Caco-2 (cell line): Measurements from ENCODE around the gene RTN4RL1. TPM values are rescaled to one million over a fixed set of nuclear protein-coding genes. Genes with fewer than 3 reads are reported as not detected.

Source experiments
- BruUV-seq: library from RNA; stranded (reverse); fragments of 400-500 nt; replicated peaks from 2 replicates; lab custom pipeline; 2021; lab: Mats Ljungman, UMichigan
- CTCF ChIA-PET: fragments of 300-600 bp; sonication (Branson Sonifier 250); formaldehyde crosslinking; loops from one replicate; lab custom pipeline; 2022; ENCODE audit warnings: antibody characterized with exemption; lab: Charles Lee
- POLR2A ChIA-PET: fragments of 300-600 bp; sonication (Branson Sonifier 250); formaldehyde crosslinking; loops from one replicate; lab custom pipeline; 2022; ENCODE audit warnings: antibody characterized with exemption; lab: Charles Lee
- DNase-seq, 2 experiments: peaks; one replicate each; pipeline versions ENCODE4 v3.0.0 to v3.0.0-alpha.2; 2020 to 2022
- H3K27me3 ChIP-seq: replicated peaks from 2 replicates; pipeline ENCODE4 v1.6.0; 2011; ENCODE audit warnings: low read length; ENCODE audit not compliant: control insufficient read depth, insufficient read depth
- H3K36me3 ChIP-seq: 2 replicates; pipeline ENCODE4 v1.5.1; 2011; ENCODE audit warnings: low read length; ENCODE audit not compliant: control insufficient read depth, insufficient read depth
- H3K4me1 ChIP-seq: fragments of 250-450 bp; sonication (Bioruptor Pico); 2 replicates; pipeline ENCODE4 v1.5.1; 2020; ENCODE audit warnings: mild to moderate bottlenecking
- H3K4me3 ChIP-seq: 2 replicates; pipeline ENCODE4 v1.5.1; 2011; ENCODE audit warnings: low read depth, mild to moderate bottlenecking, control low read depth, low read length
- H3K9me3 ChIP-seq: fragments of 250-450 bp; sonication (Bioruptor Pico); 2 replicates; pipeline ENCODE4 v1.5.1; 2020; ENCODE audit warnings: mild to moderate bottlenecking, moderate library complexity
- H3K27ac Mint-ChIP-seq: one replicate; pipeline ENCODE4 v1.8.0; 2022; ENCODE audit warnings: mixed read lengths; ENCODE audit not compliant: unreplicated experiment
- H3K27me3 Mint-ChIP-seq: one replicate; pipeline ENCODE4 v1.8.0; 2022; ENCODE audit warnings: mixed read lengths; ENCODE audit not compliant: insufficient read depth, unreplicated experiment
- H3K36me3 Mint-ChIP-seq: one replicate; pipeline ENCODE4 v1.8.0; 2022; ENCODE audit warnings: mild to moderate bottlenecking, mixed read lengths; ENCODE audit not compliant: insufficient read depth, unreplicated experiment
- H3K4me1 Mint-ChIP-seq: one replicate; pipeline ENCODE4 v1.8.0; 2022; ENCODE audit warnings: low read depth, mixed read lengths; ENCODE audit not compliant: unreplicated experiment
- H3K4me3 Mint-ChIP-seq: one replicate; pipeline ENCODE4 v1.8.0; 2022; ENCODE audit warnings: mild to moderate bottlenecking, moderate library complexity, mixed read lengths; ENCODE audit not compliant: unreplicated experiment
- H3K9me3 Mint-ChIP-seq: one replicate; pipeline ENCODE4 v1.8.0; 2022; ENCODE audit warnings: mixed read lengths; ENCODE audit not compliant: unreplicated experiment
- CTCF ChIP-seq, 2 experiments: fragments of 200-600 bp in 1 of 2; IDR thresholded peaks; 1 replicate in 1 of 2; 2 replicates in 1 of 2; pipeline versions ENCODE4 v1.5.1 to v1.8.0; 2011 to 2022; ENCODE audit warnings: antibody characterized with exemption in 1 of 2, control low read depth in 1 of 2, inconsistent platforms in 1 of 2, low read depth in 1 of 2, low read length in 1 of 2, mild to moderate bottlenecking in 1 of 2, moderate library complexity in 1 of 2; ENCODE audit not compliant: insufficient read depth in 1 of 2, severe bottlenecking in 1 of 2, unreplicated experiment in 1 of 2
- intact Hi-C: fragments of 100-400 bp; cut with micrococcal nuclease; formaldehyde crosslinking; loops from one replicate; pipeline ENCODE4 v1.10.0; 2022; ENCODE audit not compliant: unreplicated experiment
- total RNA-seq: library from RNA; stranded (reverse); gene quantifications from 2 replicates; pipeline ENCODE4 v1.2.3, GENCODE V29; 2022

Gene RTN4RL1
- total RNA-seq, 1 experiment from 2014 or later, result 0.54 TPM

GRCh38 chr17:1912146-1912545 is 113.0 kb downstream of the RTN4RL1 start:
- no peaks in the 10 kb centered on the region for H3K4me1 Mint-ChIP-seq
- H3K36me3 ChIP-seq, result no peaks in the 10 kb centered on the region
- no peak overlapping the region for H3K4me3 Mint-ChIP-seq
- CTCF ChIA-PET, result interaction anchor here (0.6 kb wide), 1 partner anchor 269 kb away, joined by 5 read pairs; no protein-coding TSS in a partner anchor
- H3K36me3 Mint-ChIP-seq, result no peaks in the 10 kb centered on the region
- no peak for TF ChIP-seq CTCF (IDR thresholded peaks at IDR 0.05; ENCODE audit: insufficient read depth in 1 of 2, low read depth in 1 of 2, low read length in 1 of 2, severe bottlenecking in 1 of 2, unreplicated experiment in 1 of 2)
- no peak overlapping the region for H3K27ac Mint-ChIP-seq
- intact Hi-C loops, result no loop called here
- POLR2A ChIA-PET, result no interaction called here
- peaks cover 7% of the 10 kb centered on the region for H3K4me1 ChIP-seq
- no TSS peak for BruUV-seq
- no peaks in the 10 kb centered on the region for H3K27me3 ChIP-seq
- H3K9me3 Mint-ChIP-seq, result no peaks in the 10 kb centered on the region
- no peaks in the 10 kb centered on the region for H3K9me3 ChIP-seq
- peaks cover 2% of the 10 kb centered on the region for H3K27me3 Mint-ChIP-seq
- no peak for DNase-seq
- H3K4me3 ChIP-seq, result no peak overlapping the region

GRCh38 chr17:1909985-1910384 is 115.1 kb downstream of the RTN4RL1 start:
- peaks cover 10% of the 10 kb centered on the region for H3K4me1 ChIP-seq
- CTCF ChIA-PET, result interaction anchor here (0.7 to 3.3 kb wide), 7 partner anchors 8 to 157 kb away, joined by 3 to 185 read pairs (median 3); partner anchors contain the start of gene RTN4RL1
- BruUV-seq, result no TSS peak
- intact Hi-C loops, result no loop called here
- no peak overlapping the region for H3K4me3 Mint-ChIP-seq
- peaks cover 2% of the 10 kb centered on the region for H3K27me3 Mint-ChIP-seq
- no peaks in the 10 kb centered on the region for H3K9me3 ChIP-seq
- H3K9me3 Mint-ChIP-seq, result no peaks in the 10 kb centered on the region
- POLR2A ChIA-PET, result no interaction called here
- H3K4me1 Mint-ChIP-seq, result peaks cover 6% of the 10 kb centered on the region
- H3K27me3 ChIP-seq, result no peaks in the 10 kb centered on the region
- H3K27ac Mint-ChIP-seq, result no peak overlapping the region
- no peak for DNase-seq
- H3K36me3 ChIP-seq, result no peaks in the 10 kb centered on the region
- no peaks in the 10 kb centered on the region for H3K36me3 Mint-ChIP-seq
- H3K4me3 ChIP-seq, result no peak overlapping the region
- no peak for TF ChIP-seq CTCF (IDR thresholded peaks at IDR 0.05; ENCODE audit: insufficient read depth in 1 of 2, low read depth in 1 of 2, low read length in 1 of 2, severe bottlenecking in 1 of 2, unreplicated experiment in 1 of 2)

- intact Hi-C loops, result loop anchor here (1.0 kb wide), 2 partner anchors 117 to 121 kb away; partner anchors contain the start of gene DPH1
- peak; percentile 83 to 88 for TF ChIP-seq CTCF (IDR thresholded peaks at IDR 0.05; ENCODE audit: insufficient read depth in 1 of 2, low read depth in 1 of 2, low read length in 1 of 2, severe bottlenecking in 1 of 2, unreplicated experiment in 1 of 2)
- Mint-ChIP-seq H3K27me3 (no peaks in the 10 kb centered on the region), H3K9me3 (no peaks in the 10 kb centered on the region), H3K27ac (no peak overlapping the region), H3K4me3 (no peak overlapping the region), H3K4me1 (peaks cover 6% of the 10 kb centered on the region), H3K36me3 (no peaks in the 10 kb centered on the region)
- Histone ChIP-seq H3K36me3 (no peaks in the 10 kb centered on the region), H3K27me3 (no peaks in the 10 kb centered on the region), H3K9me3 (no peaks in the 10 kb centered on the region), H3K4me3 (no peak overlapping the region), H3K4me1 (peaks cover 17% of the 10 kb centered on the region)
- peak; percentile 75 to 81 for DNase-seq
- ChIA-PET POLR2A (interaction anchor here (0.6 to 1.1 kb wide), 2 partner anchors 53 to 117 kb away, joined by 4 to 5 read pairs; no protein-coding TSS in a partner anchor), CTCF (interaction anchor here (0.6 to 3.3 kb wide), 27 partner anchors 9 to 336 kb away, joined by 3 to 185 read pairs (median 4); partner anchors contain the start of genes DPH1, HIC1, OVCA2 and RILP)
- no TSS peak for BruUV-seq
Measured at GRCh38 chr17:1908699-1909309, 116.3 kb downstream of the RTN4RL1 start.
